Gastrocnemius medialis (tissue), 4 donors: ENCODE data around the gene ATOX1.

Source experiments
- CTCF ChIP-seq, 5 experiments: fragments of 450-650 bp in 3 of 5; fragments of 200-600 bp in 2 of 5; sonication (generic) in 2 of 5; IDR thresholded peaks in 4 of 5; conservative IDR thresholded peaks in 1 of 5; 1 replicate in 4 of 5; 2 replicates in 1 of 5; pipeline ENCODE4 v1.5.1; 2016 to 2019; ENCODE audit warnings: antibody characterized with exemption in 5 of 5, mild to moderate bottlenecking in 3 of 5, moderate library complexity in 3 of 5
- POLR2A ChIP-seq, 2 donors: fragments of 450-650 bp; IDR thresholded peaks; one replicate each; pipeline ENCODE4 v1.6.1; 2017; ENCODE audit warnings: antibody characterized with exemption in 2 of 2, mild to moderate bottlenecking in 2 of 2, moderate library complexity in 2 of 2

- no peak for TF ChIP-seq POLR2A (IDR thresholded peaks at IDR 0.05)
- no peak for TF ChIP-seq CTCF (IDR thresholded peaks at IDR 0.05 in 4 of 5, conservative IDR thresholded peaks at IDR 0.05 in 1 of 5)
Measured at GRCh38 chr5:151738125-151738848, 20.1 kb downstream of the ATOX1 start.
